SU-DHL-6 (cell line): ENCODE results near the gene SGK1.
A peak's percentile ranks its signal among the peaks of the same experiment; 100 is the strongest.

ENCODE experiments used
- H2AFZ ChIP-seq: fragments of 200-600 bp; sonication (generic); 2 replicates; pipeline ENCODE4 v1.6.1; 2014; ENCODE audit warnings: low read depth, mild to moderate bottlenecking, moderate library complexity, mixed read lengths, antibody characterized with exemption, low read length; ENCODE audit not compliant: severe bottlenecking
- H3F3A ChIP-seq: fragments of 200-600 bp; shearing (Covaris generic); 2 replicates; pipeline ENCODE4 v1.6.0; 2016; ENCODE audit warnings: antibody characterized with exemption, mild to moderate bottlenecking; ENCODE audit not compliant: insufficient read depth
- H3K27ac ChIP-seq: fragments of 200-600 bp; sonication (generic); 2 replicates; pipeline ENCODE4 v1.5.1; 2016; ENCODE audit warnings: low read depth, mild to moderate bottlenecking, low read length, moderate library complexity, mixed read lengths
- H3K27me3 ChIP-seq: fragments of 200-600 bp; sonication (generic), shearing (Covaris generic); 2 replicates; pipeline ENCODE4 v1.6.0; 2014; ENCODE audit warnings: mild to moderate bottlenecking, low read length
- H3K36me3 ChIP-seq: fragments of 200-600 bp; sonication (generic); 2 replicates; pipeline ENCODE4 v1.6.1; 2014; ENCODE audit warnings: mild to moderate bottlenecking, low read length, mixed read lengths
- H3K4me2 ChIP-seq: fragments of 300-600, 200-600 bp; shearing (Covaris generic), sonication (generic); 2 replicates; pipeline ENCODE4 v1.6.0; 2014; ENCODE audit warnings: low read length, low read depth, mild to moderate bottlenecking; ENCODE audit not compliant: poor library complexity, severe bottlenecking
- H3K4me3 ChIP-seq: fragments of 200-600 bp; sonication (generic); 2 replicates; pipeline ENCODE4 v1.5.1; 2014; ENCODE audit warnings: antibody characterized with exemption, low read length, mild to moderate bottlenecking, mixed read lengths; ENCODE audit not compliant: insufficient read depth, poor library complexity, severe bottlenecking
- H3K79me2 ChIP-seq: fragments of 200-600 bp; sonication (generic); 2 replicates; pipeline ENCODE4 v1.6.1; 2014; ENCODE audit warnings: mild to moderate bottlenecking, low read length, moderate library complexity; ENCODE audit not compliant: insufficient read depth
- H3K9ac ChIP-seq: fragments of 200-600 bp; sonication (generic); 2 replicates; pipeline ENCODE4 v1.7.0; 2014; ENCODE audit warnings: mild to moderate bottlenecking, low read length
- H3K9me2 ChIP-seq: fragments of 200-600 bp; sonication (generic); replicated peaks from 2 replicates; pipeline ENCODE4 v1.6.1; 2014; ENCODE audit warnings: low read length; ENCODE audit not compliant: insufficient read depth
- H3K9me3 ChIP-seq: fragments of 200-600 bp; sonication (generic); 2 replicates; pipeline ENCODE4 v1.6.1; 2014; ENCODE audit warnings: low read length, mixed read lengths; ENCODE audit not compliant: insufficient read depth
- H4K20me1 ChIP-seq: fragments of 200-600 bp; sonication (generic); 2 replicates; pipeline ENCODE4 v1.6.1; 2014; ENCODE audit warnings: low read depth, mild to moderate bottlenecking, antibody characterized with exemption, low read length, moderate library complexity, mixed read lengths
- EZH2phosphoT487 ChIP-seq: fragments of 200-600 bp; sonication (generic), shearing (Covaris generic); conservative IDR thresholded peaks from 2 replicates; pipeline ENCODE4 v1.6.1; 2018; ENCODE audit warnings: mild to moderate bottlenecking, antibody characterized with exemption, low read length, moderate library complexity, mixed read lengths
- TF ChIP-seq, protein P1 (sequence below): fragments of 200-600 bp; sonication (generic); IDR thresholded peaks from one replicate; pipeline ENCODE4 v1.5.1; 2017; ENCODE audit warnings: antibody characterized with exemption, mild to moderate bottlenecking, low read length, moderate library complexity; ENCODE audit not compliant: insufficient read depth, poor library complexity, severe bottlenecking

The SGK1 gene

DNA sequence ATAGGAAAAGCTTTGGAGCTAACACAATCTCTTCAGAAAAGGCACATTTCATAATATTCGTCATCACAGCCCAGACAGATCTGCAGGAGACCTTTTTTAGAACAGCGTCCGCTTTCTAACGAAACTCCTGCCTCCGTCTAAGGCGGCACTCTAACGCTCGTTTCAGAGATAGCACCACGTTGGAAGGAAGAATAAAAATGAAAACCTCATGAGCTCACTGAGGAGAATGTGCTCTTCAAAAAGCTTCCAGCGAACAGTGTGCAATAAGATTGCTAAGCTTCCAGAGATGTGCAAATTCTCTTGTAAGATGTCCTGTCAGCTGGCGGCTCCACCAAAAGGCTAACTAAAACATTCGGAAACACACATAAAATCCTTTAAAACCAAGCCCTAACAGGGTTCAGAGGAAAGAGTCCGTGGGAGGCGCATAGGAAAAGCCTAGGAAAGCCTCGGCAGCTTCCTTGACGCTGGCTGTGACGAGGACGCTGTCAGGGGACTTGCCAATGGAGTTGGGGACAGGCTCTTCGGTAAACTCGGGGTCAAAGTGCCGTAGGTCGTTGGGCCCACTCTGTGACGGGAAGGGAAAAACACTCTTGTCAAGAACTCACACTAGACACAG, 147.9 kb downstream of the SGK1 start:
- Histone ChIP-seq H3K9me2 (no peaks in the 10 kb centered on the region), H3K9me3 (no peaks in the 10 kb centered on the region), H3K36me3 (peaks cover 54% of the 10 kb centered on the region), H3K4me2 (peak overlapping the region; percentile 91), H3K27me3 (no peaks in the 10 kb centered on the region), H3F3A (peaks cover 86% of the 10 kb centered on the region), H3K27ac (no peak overlapping the region), H2AFZ (no peak overlapping the region), H4K20me1 (peaks cover 24% of the 10 kb centered on the region), H3K4me3 (peak overlapping the region; percentile 93), H3K9ac (peak overlapping the region; percentile 86), H3K79me2 (peaks cover 39% of the 10 kb centered on the region)
- no peak for TF ChIP-seq EZH2phosphoT487
- TF ChIP-seq, protein P1, sequence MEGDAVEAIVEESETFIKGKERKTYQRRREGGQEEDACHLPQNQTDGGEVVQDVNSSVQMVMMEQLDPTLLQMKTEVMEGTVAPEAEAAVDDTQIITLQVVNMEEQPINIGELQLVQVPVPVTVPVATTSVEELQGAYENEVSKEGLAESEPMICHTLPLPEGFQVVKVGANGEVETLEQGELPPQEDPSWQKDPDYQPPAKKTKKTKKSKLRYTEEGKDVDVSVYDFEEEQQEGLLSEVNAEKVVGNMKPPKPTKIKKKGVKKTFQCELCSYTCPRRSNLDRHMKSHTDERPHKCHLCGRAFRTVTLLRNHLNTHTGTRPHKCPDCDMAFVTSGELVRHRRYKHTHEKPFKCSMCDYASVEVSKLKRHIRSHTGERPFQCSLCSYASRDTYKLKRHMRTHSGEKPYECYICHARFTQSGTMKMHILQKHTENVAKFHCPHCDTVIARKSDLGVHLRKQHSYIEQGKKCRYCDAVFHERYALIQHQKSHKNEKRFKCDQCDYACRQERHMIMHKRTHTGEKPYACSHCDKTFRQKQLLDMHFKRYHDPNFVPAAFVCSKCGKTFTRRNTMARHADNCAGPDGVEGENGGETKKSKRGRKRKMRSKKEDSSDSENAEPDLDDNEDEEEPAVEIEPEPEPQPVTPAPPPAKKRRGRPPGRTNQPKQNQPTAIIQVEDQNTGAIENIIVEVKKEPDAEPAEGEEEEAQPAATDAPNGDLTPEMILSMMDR = no peak

DNA sequence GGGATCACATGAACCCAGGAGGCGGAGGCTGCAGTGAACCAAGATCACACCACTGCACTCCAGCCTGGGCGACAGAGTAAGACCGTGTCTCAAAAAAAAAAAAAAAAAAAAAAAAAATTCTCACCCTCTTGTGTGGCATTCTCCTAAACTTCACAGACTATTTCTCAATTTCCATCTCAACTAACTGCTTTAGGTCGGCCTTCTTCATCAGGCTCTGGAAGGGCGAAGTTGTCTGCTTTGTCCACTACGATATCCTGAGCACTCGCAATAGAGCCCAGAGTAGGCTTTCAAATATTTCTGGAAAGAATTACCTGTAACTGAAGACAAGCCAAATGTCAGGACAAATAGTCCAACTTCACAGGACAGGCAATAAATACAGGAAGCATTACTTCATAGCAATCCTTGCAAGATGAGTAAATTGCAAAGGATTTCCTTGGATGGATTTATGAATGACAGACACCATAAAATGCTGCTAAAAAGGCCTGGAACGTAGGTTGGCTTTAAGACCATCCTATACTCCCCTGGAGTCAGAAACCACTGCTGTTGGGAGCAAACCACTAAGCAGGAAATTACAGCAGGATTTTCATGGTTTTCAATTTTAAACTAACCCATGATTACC, 149.2 kb downstream of the SGK1 start:
- no peak overlapping the region for H3K4me2 ChIP-seq
- peaks cover 78% of the 10 kb centered on the region for H3F3A ChIP-seq
- no peak overlapping the region for H3K9ac ChIP-seq
- no peaks in the 10 kb centered on the region for H3K27me3 ChIP-seq
- peaks cover 51% of the 10 kb centered on the region for H3K36me3 ChIP-seq
- peaks cover 30% of the 10 kb centered on the region for H3K79me2 ChIP-seq
- H3K4me3 ChIP-seq = no peak overlapping the region
- peaks cover 23% of the 10 kb centered on the region for H4K20me1 ChIP-seq
- H3K9me3 ChIP-seq = no peaks in the 10 kb centered on the region
- no peak for TF ChIP-seq EZH2phosphoT487
- TF ChIP-seq, protein P1 = no peak
- H3K27ac ChIP-seq = no peak overlapping the region
- H3K9me2 ChIP-seq = no peaks in the 10 kb centered on the region
- H2AFZ ChIP-seq = no peak overlapping the region

DNA sequence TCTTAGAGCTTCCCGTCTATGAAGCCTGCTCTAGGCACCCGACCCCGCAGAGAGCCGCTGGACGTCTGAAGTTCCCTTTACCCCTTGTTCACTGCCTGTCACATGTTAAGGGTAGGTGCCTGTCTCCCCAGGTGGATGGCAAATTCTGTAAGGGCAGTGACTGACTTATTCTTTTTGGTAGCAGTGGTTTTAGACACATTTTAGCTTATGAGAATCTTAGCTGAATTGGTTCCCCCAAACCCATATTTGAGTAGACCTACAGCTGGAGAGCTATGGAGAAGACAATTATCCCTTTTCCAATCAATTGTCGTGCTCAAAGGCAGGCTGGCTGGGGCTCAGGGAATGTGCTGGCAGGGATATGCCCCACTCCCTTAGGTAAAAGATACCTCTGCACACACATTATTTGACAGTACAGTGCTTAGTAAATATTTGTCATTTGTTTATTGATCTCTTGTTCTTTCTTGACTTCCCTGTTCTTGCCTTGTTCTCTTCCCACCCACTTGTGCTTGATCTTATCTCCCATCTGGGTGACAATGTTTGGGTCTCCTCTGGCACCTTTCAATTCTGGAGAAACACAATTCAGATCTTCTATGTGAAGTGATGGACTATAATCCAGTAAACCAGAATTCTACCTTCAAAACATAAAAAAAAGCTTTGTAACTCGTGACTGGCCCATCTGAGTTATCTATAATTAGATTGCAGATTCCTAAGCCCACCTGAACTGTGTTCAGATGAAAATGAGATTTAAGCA, 151.2 kb downstream of the SGK1 start:
- Histone ChIP-seq H3K9me2 (no peaks in the 10 kb centered on the region), H3K79me2 (peaks cover 10% of the 10 kb centered on the region; the same call in 1 of the 2 replicates), H3K27me3 (no peaks in the 10 kb centered on the region), H3K4me2 (no peak overlapping the region), H3K9ac (no peak overlapping the region), H2AFZ (no peak overlapping the region), H3F3A (peaks cover 58% of the 10 kb centered on the region), H3K36me3 (peaks cover 31% of the 10 kb centered on the region), H4K20me1 (peaks cover 2% of the 10 kb centered on the region), H3K4me3 (no peak overlapping the region), H3K27ac (no peak overlapping the region), H3K9me3 (no peaks in the 10 kb centered on the region)
- TF ChIP-seq EZH2phosphoT487 = no peak
- TF ChIP-seq, protein P1 = no peak
